GM12878 (cell line): ENCODE measurements around the gene RPUSD1. TPM values are rescaled to one million over a fixed set of nuclear protein-coding genes. Genes with fewer than 3 reads are reported as not detected.
"Not testable (repeated sequence)": the region's sequence is repeated elsewhere in the genome, so short reads cannot be mapped to it uniquely, and the experiment has no call there.

ENCODE experiments used
- ATAC-seq: fragments of 200-7000 bp; cut with Tn5 transposase; 3 replicates; pipeline ENCODE4 v1.9.1; 2020; ENCODE audit warnings: mild to moderate bottlenecking, moderate library complexity
- BruUV-seq: library from RNA; stranded (reverse); fragments of 400-500 nt; replicated peaks from 2 replicates; lab custom pipeline; 2021; lab: Mats Ljungman, UMichigan
- CTCF ChIA-PET: fragments of 300-600 bp; sonication (Branson Sonifier 250); formaldehyde crosslinking; extraction: SDS; loops from one replicate; lab custom pipeline; 2021; ENCODE audit warnings: inconsistent platforms; lab: Yijun Ruan, JAX
- POLR2A ChIA-PET: fragments of 350-600 bp; formaldehyde crosslinking; extraction: SDS; loops from one replicate; lab custom pipeline; 2021; ENCODE audit warnings: inconsistent platforms; lab: Charles Lee
- RAD21 ChIA-PET: fragments of 300-600 bp; sonication (Branson Sonifier 250); formaldehyde crosslinking; loops from one replicate; lab custom pipeline; 2023; ENCODE audit warnings: antibody characterized with exemption; ENCODE audit not compliant: unreplicated experiment; lab: Charles Lee
- SMC1A ChIA-PET: fragments of 300-600 bp; sonication (Branson Sonifier 250); formaldehyde crosslinking; loops from one replicate; lab custom pipeline; 2023; ENCODE audit not compliant: unreplicated experiment, uncharacterized antibody; lab: Charles Lee
- DNase-seq: peaks from one replicate; pipeline ENCODE4 v3.0.0-alpha.2; 2011; ENCODE audit warnings: low read depth, low spot score
- FAIRE-seq: peaks from 3 replicates; lab custom pipeline; 2011; peaks lifted over from hg19 to GRCh38; lab: Jason Lieb, UNC
- H2AFZ ChIP-seq: 2 replicates; pipeline ENCODE4 v1.6.0; 2011; ENCODE audit warnings: low read depth, low read length, control low read depth; ENCODE audit not compliant: control insufficient read depth
- H3K27ac ChIP-seq: 2 replicates; pipeline ENCODE4 v1.5.1; 2011; ENCODE audit warnings: control low read depth; ENCODE audit not compliant: control insufficient read depth, insufficient read depth
- H3K27me3 ChIP-seq, 2 experiments: replicated peaks in 1 of 2; 2 replicates each; pipeline versions ENCODE4 v1.6.0 to v1.6.1; 2011; ENCODE audit warnings: low read length in 1 of 2; ENCODE audit not compliant: control insufficient read depth in 2 of 2, insufficient read depth in 2 of 2
- H3K36me3 ChIP-seq, 2 experiments: 2 replicates each; pipeline ENCODE4 v1.5.1; 2011; ENCODE audit warnings: low read length in 1 of 2; ENCODE audit not compliant: control insufficient read depth in 2 of 2, insufficient read depth in 2 of 2
- H3K4me1 ChIP-seq: 2 replicates; pipeline ENCODE4 v1.6.1; 2011; ENCODE audit warnings: mild to moderate bottlenecking, low read length, moderate library complexity, mixed read lengths; ENCODE audit not compliant: control insufficient read depth, insufficient read depth
- H3K4me2 ChIP-seq: 2 replicates; pipeline ENCODE4 v1.6.0; 2011; ENCODE audit warnings: control low read depth; ENCODE audit not compliant: control insufficient read depth, insufficient read depth
- H3K4me3 ChIP-seq: fragments of 200-600 bp; sonication (generic); 2 replicates; pipeline ENCODE4 v1.5.1; 2016
- H3K79me2 ChIP-seq: 2 replicates; pipeline ENCODE4 v1.6.0; 2011; ENCODE audit warnings: low read length; ENCODE audit not compliant: control insufficient read depth, insufficient read depth
- H3K9ac ChIP-seq: 2 replicates; pipeline ENCODE4 v1.8.0; 2011; ENCODE audit warnings: low read length, control low read depth, mixed read lengths; ENCODE audit not compliant: control insufficient read depth, insufficient read depth
- H3K9me3 ChIP-seq: replicated peaks from 3 replicates; pipeline ENCODE4 v1.5.1; 2011; ENCODE audit warnings: mild to moderate bottlenecking, low read length; ENCODE audit not compliant: control insufficient read depth, insufficient read depth
- H4K20me1 ChIP-seq: 2 replicates; pipeline ENCODE4 v1.6.0; 2011; ENCODE audit not compliant: control insufficient read depth, insufficient read depth
- FOXK2 ChIP-seq: fragments of 450-650 bp; IDR thresholded peaks from 2 replicates; pipeline ENCODE4 v1.6.1; 2017; ENCODE audit warnings: mild to moderate bottlenecking, moderate library complexity
- ZBTB40 ChIP-seq: fragments of 450-650 bp; IDR thresholded peaks from 2 replicates; pipeline ENCODE4 v1.6.1; 2016; ENCODE audit warnings: mild to moderate bottlenecking, moderate library complexity, borderline replicate concordance
- WGBS: methylation state at CpG from one replicate; pipeline ENCODE4 v1.1.6; 2016; ENCODE audit warnings: low lambda C conversion rate; ENCODE audit not compliant: insufficient replicate concordance, insufficient coverage; ENCODE audit errors: missing lambda C conversion rate; 5-methylcytosine and 5-hydroxymethylcytosine counted together
- in situ Hi-C: fragments of 300-500 bp; cut with MboI; formaldehyde crosslinking; loops from 9 replicates; pipeline ENCODE4 v1.14.3; 2018; ENCODE audit warnings: mixed read lengths
- intact Hi-C: fragments of 100-400 bp; cut with micrococcal nuclease; formaldehyde crosslinking; loops from one replicate; pipeline ENCODE4 v1.14.2; 2022; ENCODE audit not compliant: unreplicated experiment
- polyA plus RNA-seq, 11 experiments: library from polyadenylated mRNA; depleted of rRNA in 4 of 11; unstranded in 6 of 11; stranded (reverse) in 5 of 11; fragments of >200 nt; fragmentation: Nextera tagmentation in 4 of 11; fragmentation: Illumina TruSeq in 1 of 11; extraction: Ambion mirVana in 4 of 11; extraction: Trizol in 1 of 11; gene quantifications; 1 replicate in 1 of 11; 2 replicates in 10 of 11; pipeline versions ENCODE4 v1.2.1 to v1.2.3, GENCODE V29; 2011 to 2016; ENCODE audit warnings: inconsistent platforms in 2 of 11, missing spikeins in 2 of 11, low read depth in 1 of 11
- total RNA-seq, 4 experiments: library from RNA; depleted of rRNA in 3 of 4; stranded (reverse); fragments of >200 nt in 3 of 4; fragmentation: Illumina TruSeq in 1 of 4; extraction: Trizol in 1 of 4; gene quantifications; 2 replicates each; pipeline versions ENCODE4 v1.2.1 to v1.2.3, GENCODE V29; 2013 to 2021

The RPUSD1 gene
- total and polyA plus RNA-seq, 10 of the 15 experiments (the other 5 are each of a cell fraction or from before 2014, with no cell fraction given) = 0.55 to 49.9 (median 21.1) TPM

GRCh38 chr16:820748-821147 lies 32.6 kb upstream of the RPUSD1 start (continued):
- TF ChIP-seq ZBTB40 = no peak
- TF ChIP-seq FOXK2 = no peak

- in situ Hi-C loops, H3K9me3 ChIP-seq, H3K36me3 ChIP-seq, BruUV-seq, H3K4me3 ChIP-seq, DNase-seq, RAD21 ChIA-PET, POLR2A ChIA-PET, H3K9ac ChIP-seq, H2AFZ ChIP-seq, H4K20me1 ChIP-seq, ATAC-seq, H3K4me1 ChIP-seq, CTCF ChIA-PET, H3K27ac ChIP-seq, H3K4me2 ChIP-seq, FAIRE-seq, intact Hi-C loops, H3K79me2 ChIP-seq, H3K27me3 ChIP-seq: not testable (repeated sequence)
- WGBS = 9% methylated on average over 10 of the region's 10 CpGs
- SMC1A ChIA-PET = interaction anchor here (0.6 kb wide), 1 partner anchor 82 kb away, joined by 3 read pairs; no protein-coding TSS in a partner anchor
Observed at GRCh38 chr16:820044-820408, 31.8 kb upstream of the RPUSD1 start.
